Endothelial cell of coronary artery (primary cell): ENCODE measurements around the gene CDX4. TPM values are rescaled to one million over a fixed set of nuclear protein-coding genes. Genes with fewer than 3 reads are reported as not detected.

Experiments
- total RNA-seq: library from RNA; depleted of rRNA; stranded (reverse); fragments of >200 nt; gene quantifications from 2 replicates; pipeline ENCODE4 v1.2.3, GENCODE V29; 2014

The CDX4 gene, protein sequence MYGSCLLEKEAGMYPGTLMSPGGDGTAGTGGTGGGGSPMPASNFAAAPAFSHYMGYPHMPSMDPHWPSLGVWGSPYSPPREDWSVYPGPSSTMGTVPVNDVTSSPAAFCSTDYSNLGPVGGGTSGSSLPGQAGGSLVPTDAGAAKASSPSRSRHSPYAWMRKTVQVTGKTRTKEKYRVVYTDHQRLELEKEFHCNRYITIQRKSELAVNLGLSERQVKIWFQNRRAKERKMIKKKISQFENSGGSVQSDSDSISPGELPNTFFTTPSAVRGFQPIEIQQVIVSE
- not detected in 2 replicates for total RNA-seq

DNA sequence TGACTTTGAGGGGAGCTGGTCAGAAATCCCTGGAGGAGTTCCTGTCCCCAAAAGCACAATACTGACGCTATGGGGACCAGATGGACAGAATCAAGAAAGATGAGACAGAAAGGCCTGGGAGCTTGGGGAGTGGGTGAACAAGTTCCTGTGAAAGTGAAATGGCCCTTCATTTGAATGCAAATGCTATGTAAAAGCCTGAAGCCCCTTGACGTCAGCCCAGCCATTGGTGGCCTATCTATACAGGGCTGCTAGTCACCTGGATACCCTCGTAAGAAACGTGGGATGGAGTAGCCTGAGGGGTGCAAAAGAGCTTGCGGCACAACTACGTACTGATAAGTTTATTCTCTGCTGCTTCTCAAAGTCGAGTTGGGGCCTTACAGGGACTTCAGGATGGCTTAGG lies at the start of gene CDX4:
CDX4 (plus strand) TSS at position 223 of the 400 bp plus-strand sequence. CDS start 201 bp downstream, outside the sequence.

Other genes with a start within 250 kb of the CDX4 start
- 0.63 and 0.85 TPM in 2 replicates for gene NAP1L2, start 232.2 kb upstream of the CDX4 start, total RNA-seq
- 7.8 and 8.1 TPM in 2 replicates for gene CHIC1, start 116.1 kb downstream of the CDX4 start, total RNA-seq